ENCODE data around the gene FMO3.

FMO3 gene

GRCh38 chr1:171117085-171117484 is 26.4 kb downstream of the FMO3 start:
- no peak for DNase-seq

- no peak for DNase-seq
Observed at GRCh38 chr1:171119648-171120047, 28.9 kb downstream of the FMO3 start.

- no peak for DNase-seq
Observed at GRCh38 chr1:171122299-171122698, 31.6 kb downstream of the FMO3 start.

GRCh38 chr1:171122893-171123292 is 32.2 kb downstream of the FMO3 start:
- no peak for DNase-seq

- DNase-seq = no peak
Observed at GRCh38 chr1:171126504-171126903, 35.8 kb downstream of the FMO3 start.

- no peak for DNase-seq
Observed at GRCh38 chr1:171127099-171127498, 36.4 kb downstream of the FMO3 start.

GRCh38 chr1:171127501-171127900 is 36.8 kb downstream of the FMO3 start:
- DNase-seq = no peak

GRCh38 chr1:171128463-171128862 is 37.8 kb downstream of the FMO3 start:
- DNase-seq = no peak

GRCh38 chr1:171134204-171134923 is 43.7 kb downstream of the FMO3 start:
- DNase-seq = no peak

- no peak for DNase-seq
Observed at GRCh38 chr1:171137580-171137979, 46.9 kb downstream of the FMO3 start.

- no peak for DNase-seq
Observed at GRCh38 chr1:171138980-171139379, 48.3 kb downstream of the FMO3 start.

GRCh38 chr1:171139890-171140289 is 49.2 kb downstream of the FMO3 start:
- DNase-seq = no peak

- no peak for DNase-seq
Observed at GRCh38 chr1:171140401-171140800, 49.7 kb downstream of the FMO3 start.

GRCh38 chr1:171140956-171141687 is 50.4 kb downstream of the FMO3 start:
- DNase-seq = no peak

GRCh38 chr1:171141688-171142415 is 51.1 kb downstream of the FMO3 start:
- no peak for DNase-seq

GRCh38 chr1:171142416-171143385 is 52.0 kb downstream of the FMO3 start:
- peak; percentile 43 for DNase-seq

- no peak for DNase-seq
Observed at GRCh38 chr1:171150156-171150555, 59.5 kb downstream of the FMO3 start.

GRCh38 chr1:171152549-171152948 is 61.8 kb downstream of the FMO3 start:
- DNase-seq = no peak

GRCh38 chr1:171155484-171155883 is 64.8 kb downstream of the FMO3 start:
- DNase-seq = no peak

GRCh38 chr1:171158096-171158495 is 67.4 kb downstream of the FMO3 start:
- no peak for DNase-seq

- no peak for DNase-seq
Observed at GRCh38 chr1:171158551-171158950, 67.8 kb downstream of the FMO3 start.

- DNase-seq = no peak
Observed at GRCh38 chr1:171159148-171159547, 68.4 kb downstream of the FMO3 start.

GRCh38 chr1:171160211-171160610 is 69.5 kb downstream of the FMO3 start:
- no peak for DNase-seq
